Nephron (organoid): ENCODE data around the gene CRTAP.

Experiments
- H3K27ac Mint-ChIP-seq, 3 experiments: 2 replicates each; pipeline ENCODE4 v1.8.0; 2020; ENCODE audit warnings: mixed read lengths in 3 of 3, mild to moderate bottlenecking in 2 of 3, moderate library complexity in 1 of 3
- H3K27me3 Mint-ChIP-seq: 2 replicates; pipeline ENCODE4 v1.8.0; 2021; ENCODE audit warnings: low read depth, mild to moderate bottlenecking, moderate library complexity, mixed read lengths
- H3K36me3 Mint-ChIP-seq: 2 replicates; pipeline ENCODE4 v1.8.0; 2020; ENCODE audit warnings: low read depth, mixed read lengths
- H3K4me1 Mint-ChIP-seq: 2 replicates; pipeline ENCODE4 v1.8.0; 2020; ENCODE audit warnings: mixed read lengths
- H3K4me3 Mint-ChIP-seq, 3 experiments: 2 replicates each; pipeline ENCODE4 v1.8.0; 2020; ENCODE audit warnings: mild to moderate bottlenecking in 3 of 3, mixed read lengths in 3 of 3, moderate library complexity in 2 of 3
- H3K9me3 Mint-ChIP-seq: 2 replicates; pipeline ENCODE4 v1.8.0; 2020; ENCODE audit warnings: mixed read lengths
- CTCF ChIP-seq, 3 experiments: fragments of 200-600 bp; sonication (generic); IDR thresholded peaks; one replicate each; pipeline ENCODE4 v1.5.0; 2021; ENCODE audit warnings: antibody characterized with exemption in 3 of 3; ENCODE audit not compliant: unreplicated experiment in 3 of 3

CRTAP gene

DNA sequence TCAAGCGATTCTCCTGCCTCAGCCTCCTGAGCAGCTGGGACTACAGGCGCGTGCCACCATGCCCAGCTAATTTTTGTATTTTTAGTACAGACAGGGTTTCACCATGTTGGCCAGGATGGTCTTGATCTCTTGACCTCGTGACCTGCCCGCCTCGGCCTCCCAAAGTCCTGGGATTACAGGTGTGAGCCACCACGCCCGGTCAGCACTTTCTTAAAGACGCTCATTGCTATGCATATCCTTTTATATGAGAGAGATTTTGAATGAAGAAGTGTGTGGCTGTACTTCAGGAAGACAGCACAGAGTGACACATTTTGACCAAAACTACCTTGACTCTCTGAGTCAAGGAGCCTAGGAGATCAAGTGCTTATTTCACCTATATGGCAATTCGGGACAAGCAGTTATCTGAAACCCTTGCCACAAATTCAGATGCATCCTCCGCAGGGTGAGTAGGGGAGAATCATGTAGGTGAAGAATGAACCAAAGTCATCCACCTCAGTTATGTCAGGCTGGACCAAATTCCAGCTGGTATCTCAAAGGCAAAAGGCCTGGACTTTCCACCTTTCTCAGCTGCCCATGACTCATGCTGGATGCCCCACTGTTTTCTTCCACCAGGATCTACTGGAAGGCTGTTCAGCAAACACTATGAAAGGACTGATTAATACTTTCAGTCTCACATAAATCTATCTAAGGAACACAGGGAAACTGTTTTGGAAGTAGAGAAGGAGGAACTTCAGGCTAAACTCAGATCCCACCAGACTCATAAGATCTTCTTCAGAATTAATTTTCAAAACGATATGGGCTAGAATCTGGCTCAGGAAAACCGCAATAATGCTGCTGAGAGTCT is 72.9 kb downstream of the CRTAP start:
- Mint-ChIP-seq H3K36me3 (no peaks in the 10 kb centered on the region), H3K4me1 (peaks cover 11% of the 10 kb centered on the region), H3K27me3 (peaks cover 3% of the 10 kb centered on the region), H3K4me3 (no peak overlapping the region), H3K27ac (no peak overlapping the region), H3K9me3 (peaks cover 7% of the 10 kb centered on the region)
- TF ChIP-seq CTCF (IDR thresholded peaks at IDR 0.05; ENCODE audit: unreplicated experiment in 3 of 3) = no peak

GRCh38 chr3:33187368-33187634 is 73.5 kb downstream of the CRTAP start:
- peaks cover 3% of the 10 kb centered on the region for H3K9me3 Mint-ChIP-seq
- TF ChIP-seq CTCF (IDR thresholded peaks at IDR 0.05; ENCODE audit: unreplicated experiment in 3 of 3) = no peak
- peaks cover 11% of the 10 kb centered on the region for H3K4me1 Mint-ChIP-seq
- no peak overlapping the region for H3K27ac Mint-ChIP-seq
- H3K36me3 Mint-ChIP-seq = no peaks in the 10 kb centered on the region
- peaks cover 3% of the 10 kb centered on the region for H3K27me3 Mint-ChIP-seq
- no peak overlapping the region for H3K4me3 Mint-ChIP-seq

DNA sequence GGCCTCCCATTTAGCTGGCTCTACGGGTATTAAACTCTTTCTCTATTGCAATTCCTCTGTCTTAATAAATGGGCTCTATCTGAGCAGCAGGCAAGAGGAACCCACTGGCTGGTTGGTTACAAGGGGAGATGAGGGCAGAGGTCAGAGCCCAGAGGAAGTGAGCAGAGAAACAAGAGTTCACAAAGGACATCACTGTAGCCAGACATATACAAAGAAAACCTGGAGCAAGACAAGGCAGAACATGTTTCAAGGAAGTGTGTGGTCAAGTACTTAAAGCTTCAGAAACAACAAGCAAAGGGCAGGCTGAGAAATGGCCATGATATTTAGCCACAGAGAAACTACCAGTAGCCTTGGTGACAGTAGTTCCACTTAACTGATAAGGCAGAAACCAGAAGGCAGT is 80.5 kb downstream of the CRTAP start:
- TF ChIP-seq CTCF (IDR thresholded peaks at IDR 0.05; ENCODE audit: unreplicated experiment in 3 of 3) = no peak
- Mint-ChIP-seq H3K27ac (no peak overlapping the region), H3K4me3 (no peak overlapping the region), H3K27me3 (no peaks in the 10 kb centered on the region), H3K4me1 (no peaks in the 10 kb centered on the region), H3K36me3 (no peaks in the 10 kb centered on the region), H3K9me3 (no peaks in the 10 kb centered on the region)

GRCh38 chr3:33196538-33196937 is 82.7 kb downstream of the CRTAP start:
- no peaks in the 10 kb centered on the region for H3K36me3 Mint-ChIP-seq
- TF ChIP-seq CTCF (IDR thresholded peaks at IDR 0.05; ENCODE audit: unreplicated experiment in 3 of 3) = no peak
- no peaks in the 10 kb centered on the region for H3K9me3 Mint-ChIP-seq
- no peak overlapping the region for H3K4me3 Mint-ChIP-seq
- no peaks in the 10 kb centered on the region for H3K4me1 Mint-ChIP-seq
- H3K27me3 Mint-ChIP-seq = no peaks in the 10 kb centered on the region
- no peak overlapping the region for H3K27ac Mint-ChIP-seq
